ENCODE results near the gene TWIST2.

DNA sequence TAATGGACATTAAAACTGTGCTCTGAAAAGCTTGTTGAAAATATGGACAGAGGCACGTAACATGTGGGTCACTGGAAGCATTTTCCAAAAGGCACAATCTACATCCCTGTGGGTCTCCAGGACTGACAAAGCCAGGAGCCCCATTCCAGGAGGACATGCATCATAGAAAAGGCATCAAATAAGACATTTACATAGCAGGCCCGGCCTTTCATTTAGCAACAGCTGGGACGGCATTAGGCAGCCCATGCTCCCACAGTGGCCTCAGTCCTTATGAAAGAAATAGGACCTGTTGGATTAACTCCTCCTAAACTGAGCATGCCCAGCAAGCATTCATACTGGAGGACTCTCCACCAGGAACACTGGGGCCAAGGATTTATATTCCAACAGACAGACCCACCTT lies 72.2 kb downstream of the TWIST2 start:
- no peak for TF ChIP-seq POLR2AphosphoS5 (IDR thresholded peaks at IDR 0.05; ENCODE audit: low read depth)
- TF ChIP-seq, protein P1, sequence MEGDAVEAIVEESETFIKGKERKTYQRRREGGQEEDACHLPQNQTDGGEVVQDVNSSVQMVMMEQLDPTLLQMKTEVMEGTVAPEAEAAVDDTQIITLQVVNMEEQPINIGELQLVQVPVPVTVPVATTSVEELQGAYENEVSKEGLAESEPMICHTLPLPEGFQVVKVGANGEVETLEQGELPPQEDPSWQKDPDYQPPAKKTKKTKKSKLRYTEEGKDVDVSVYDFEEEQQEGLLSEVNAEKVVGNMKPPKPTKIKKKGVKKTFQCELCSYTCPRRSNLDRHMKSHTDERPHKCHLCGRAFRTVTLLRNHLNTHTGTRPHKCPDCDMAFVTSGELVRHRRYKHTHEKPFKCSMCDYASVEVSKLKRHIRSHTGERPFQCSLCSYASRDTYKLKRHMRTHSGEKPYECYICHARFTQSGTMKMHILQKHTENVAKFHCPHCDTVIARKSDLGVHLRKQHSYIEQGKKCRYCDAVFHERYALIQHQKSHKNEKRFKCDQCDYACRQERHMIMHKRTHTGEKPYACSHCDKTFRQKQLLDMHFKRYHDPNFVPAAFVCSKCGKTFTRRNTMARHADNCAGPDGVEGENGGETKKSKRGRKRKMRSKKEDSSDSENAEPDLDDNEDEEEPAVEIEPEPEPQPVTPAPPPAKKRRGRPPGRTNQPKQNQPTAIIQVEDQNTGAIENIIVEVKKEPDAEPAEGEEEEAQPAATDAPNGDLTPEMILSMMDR (IDR thresholded peaks at IDR 0.05; ENCODE audit: insufficient read depth, low read length) = no peak

Data from HL-60 (cell line).